ENCODE measurements around the gene PRCC. TPM values are rescaled to one million over a fixed set of nuclear protein-coding genes. Genes with fewer than 3 reads are reported as not detected.

The PRCC gene
- total and polyA plus RNA-seq, 2 of the 13 experiments (the other 11 are each of a cell fraction or from before 2014, with no cell fraction given), result 24.2 to 40.5 TPM

- TF ChIP-seq, protein P1, sequence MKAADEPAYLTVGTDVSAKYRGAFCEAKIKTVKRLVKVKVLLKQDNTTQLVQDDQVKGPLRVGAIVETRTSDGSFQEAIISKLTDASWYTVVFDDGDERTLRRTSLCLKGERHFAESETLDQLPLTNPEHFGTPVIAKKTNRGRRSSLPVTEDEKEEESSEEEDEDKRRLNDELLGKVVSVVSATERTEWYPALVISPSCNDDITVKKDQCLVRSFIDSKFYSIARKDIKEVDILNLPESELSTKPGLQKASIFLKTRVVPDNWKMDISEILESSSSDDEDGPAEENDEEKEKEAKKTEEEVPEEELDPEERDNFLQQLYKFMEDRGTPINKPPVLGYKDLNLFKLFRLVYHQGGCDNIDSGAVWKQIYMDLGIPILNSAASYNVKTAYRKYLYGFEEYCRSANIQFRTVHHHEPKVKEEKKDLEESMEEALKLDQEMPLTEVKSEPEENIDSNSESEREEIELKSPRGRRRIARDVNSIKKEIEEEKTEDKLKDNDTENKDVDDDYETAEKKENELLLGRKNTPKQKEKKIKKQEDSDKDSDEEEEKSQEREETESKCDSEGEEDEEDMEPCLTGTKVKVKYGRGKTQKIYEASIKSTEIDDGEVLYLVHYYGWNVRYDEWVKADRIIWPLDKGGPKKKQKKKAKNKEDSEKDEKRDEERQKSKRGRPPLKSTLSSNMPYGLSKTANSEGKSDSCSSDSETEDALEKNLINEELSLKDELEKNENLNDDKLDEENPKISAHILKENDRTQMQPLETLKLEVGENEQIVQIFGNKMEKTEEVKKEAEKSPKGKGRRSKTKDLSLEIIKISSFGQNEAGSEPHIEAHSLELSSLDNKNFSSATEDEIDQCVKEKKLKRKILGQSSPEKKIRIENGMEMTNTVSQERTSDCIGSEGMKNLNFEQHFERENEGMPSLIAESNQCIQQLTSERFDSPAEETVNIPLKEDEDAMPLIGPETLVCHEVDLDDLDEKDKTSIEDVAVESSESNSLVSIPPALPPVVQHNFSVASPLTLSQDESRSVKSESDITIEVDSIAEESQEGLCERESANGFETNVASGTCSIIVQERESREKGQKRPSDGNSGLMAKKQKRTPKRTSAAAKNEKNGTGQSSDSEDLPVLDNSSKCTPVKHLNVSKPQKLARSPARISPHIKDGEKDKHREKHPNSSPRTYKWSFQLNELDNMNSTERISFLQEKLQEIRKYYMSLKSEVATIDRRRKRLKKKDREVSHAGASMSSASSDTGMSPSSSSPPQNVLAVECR (CRISPR knock-in tag; IDR thresholded peaks at IDR 0.05; ENCODE audit: borderline replicate concordance), result peak; percentile 55; the same call in 1 of the 2 replicates
- TF ChIP-seq ZNF350 (CRISPR knock-in tag; IDR thresholded peaks at IDR 0.05; ENCODE audit: borderline replicate concordance, low read depth) (peak; percentile 61; the same call in 1 of the 2 replicates), REL (CRISPR knock-in tag; conservative IDR thresholded peaks at IDR 0.05) (no peak), ZNF414 (CRISPR knock-in tag; IDR thresholded peaks at IDR 0.05) (0 out of 2 replicates have a peak, but pooled peaks have one; percentile 43), CREM (IDR thresholded peaks at IDR 0.05) (peak; percentile 24; the same call in 1 of the 2 replicates), CREM (CRISPR knock-in tag; IDR thresholded peaks at IDR 0.05) (no peak), ZNF224 (CRISPR knock-in tag; IDR thresholded peaks at IDR 0.05) (no peak), MAX (IDR thresholded peaks at IDR 0.05) (peak; percentile 46; the same call in 1 of the 2 replicates), ZGPAT (CRISPR knock-in tag; IDR thresholded peaks at IDR 0.05) (peak; percentile 55), STAG1 (CRISPR knock-in tag; IDR thresholded peaks at IDR 0.05) (peak; percentile 89), NONO (IDR thresholded peaks at IDR 0.05) (no peak), NONO (CRISPR knock-in tag; conservative IDR thresholded peaks at IDR 0.05) (0 out of 2 replicates have a peak, but pooled peaks have one; percentile 26), IKZF5 (CRISPR knock-in tag; IDR thresholded peaks at IDR 0.05) (peak; percentile 37; the same call in 1 of the 2 replicates), MYC (CRISPR knock-in tag; IDR thresholded peaks at IDR 0.05; ENCODE audit: borderline replicate concordance) (no peak; the same call in 1 of the 2 replicates), PITX1 (CRISPR knock-in tag; IDR thresholded peaks at IDR 0.05) (peak; percentile 39; the same call in 1 of the 2 replicates), ZBTB7B (CRISPR knock-in tag; IDR thresholded peaks at IDR 0.05) (no peak), ZNF558 (CRISPR knock-in tag; IDR thresholded peaks at IDR 0.05; ENCODE audit: borderline replicate concordance) (no peak), ZNF747 (CRISPR knock-in tag; IDR thresholded peaks at IDR 0.05; ENCODE audit: borderline replicate concordance) (no peak), KLF6 (CRISPR knock-in tag; IDR thresholded peaks at IDR 0.05) (0 out of 2 replicates have a peak, but pooled peaks have one; percentile 26), ZNF737 (CRISPR knock-in tag; IDR thresholded peaks at IDR 0.05; ENCODE audit: borderline replicate concordance) (no peak), ZNF7 (CRISPR knock-in tag; IDR thresholded peaks at IDR 0.05) (no peak)
- TF ChIP-seq, protein P2, sequence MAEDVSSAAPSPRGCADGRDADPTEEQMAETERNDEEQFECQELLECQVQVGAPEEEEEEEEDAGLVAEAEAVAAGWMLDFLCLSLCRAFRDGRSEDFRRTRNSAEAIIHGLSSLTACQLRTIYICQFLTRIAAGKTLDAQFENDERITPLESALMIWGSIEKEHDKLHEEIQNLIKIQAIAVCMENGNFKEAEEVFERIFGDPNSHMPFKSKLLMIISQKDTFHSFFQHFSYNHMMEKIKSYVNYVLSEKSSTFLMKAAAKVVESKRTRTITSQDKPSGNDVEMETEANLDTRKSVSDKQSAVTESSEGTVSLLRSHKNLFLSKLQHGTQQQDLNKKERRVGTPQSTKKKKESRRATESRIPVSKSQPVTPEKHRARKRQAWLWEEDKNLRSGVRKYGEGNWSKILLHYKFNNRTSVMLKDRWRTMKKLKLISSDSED (CRISPR knock-in tag; IDR thresholded peaks at IDR 0.05), result no peak
Observed at GRCh38 chr1:156725683-156726280, 41.6 kb upstream of the PRCC start (continued).
